HG03095 (cell line): ENCODE results near the gene SNRPD3.
"Not testable (repeated sequence)": the region's sequence is repeated elsewhere in the genome, so short reads cannot be mapped to it uniquely, and the experiment has no call there.

Experiments used
- ATAC-seq: cut with Tn5 transposase; IDR thresholded peaks from one replicate; pipeline ENCODE4 v1.9.1; 2021; ENCODE audit warnings: moderate library complexity; ENCODE audit not compliant: unreplicated experiment

SNRPD3 gene

DNA sequence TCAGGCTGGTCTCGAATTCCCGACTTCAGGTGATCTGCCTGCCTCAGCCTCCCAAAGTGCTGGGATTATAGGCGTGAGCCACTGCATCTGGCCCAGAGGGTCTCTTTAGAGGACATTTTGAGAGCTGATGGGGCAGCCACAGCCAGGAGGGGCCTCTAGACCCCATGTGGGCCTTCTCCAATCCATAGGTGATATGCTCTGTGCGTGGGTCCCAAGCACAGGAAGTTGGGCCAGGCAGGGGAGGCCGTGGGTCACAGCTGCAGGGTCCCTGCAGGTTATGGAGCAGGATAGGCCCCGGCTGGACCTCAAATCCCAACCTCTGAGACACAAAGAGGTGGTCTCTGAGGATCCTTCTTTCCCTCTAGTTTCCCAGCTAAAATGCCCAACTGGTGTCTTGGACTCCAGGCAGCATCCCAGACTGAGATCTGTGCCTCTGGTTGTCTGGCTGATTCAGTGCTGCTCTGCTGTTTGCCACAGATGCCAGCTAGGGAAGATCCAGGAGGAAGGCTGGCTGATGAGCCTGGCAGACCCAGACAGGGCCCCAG is 35.6 kb downstream of the SNRPD3 start:
- ATAC-seq = no peak

DNA sequence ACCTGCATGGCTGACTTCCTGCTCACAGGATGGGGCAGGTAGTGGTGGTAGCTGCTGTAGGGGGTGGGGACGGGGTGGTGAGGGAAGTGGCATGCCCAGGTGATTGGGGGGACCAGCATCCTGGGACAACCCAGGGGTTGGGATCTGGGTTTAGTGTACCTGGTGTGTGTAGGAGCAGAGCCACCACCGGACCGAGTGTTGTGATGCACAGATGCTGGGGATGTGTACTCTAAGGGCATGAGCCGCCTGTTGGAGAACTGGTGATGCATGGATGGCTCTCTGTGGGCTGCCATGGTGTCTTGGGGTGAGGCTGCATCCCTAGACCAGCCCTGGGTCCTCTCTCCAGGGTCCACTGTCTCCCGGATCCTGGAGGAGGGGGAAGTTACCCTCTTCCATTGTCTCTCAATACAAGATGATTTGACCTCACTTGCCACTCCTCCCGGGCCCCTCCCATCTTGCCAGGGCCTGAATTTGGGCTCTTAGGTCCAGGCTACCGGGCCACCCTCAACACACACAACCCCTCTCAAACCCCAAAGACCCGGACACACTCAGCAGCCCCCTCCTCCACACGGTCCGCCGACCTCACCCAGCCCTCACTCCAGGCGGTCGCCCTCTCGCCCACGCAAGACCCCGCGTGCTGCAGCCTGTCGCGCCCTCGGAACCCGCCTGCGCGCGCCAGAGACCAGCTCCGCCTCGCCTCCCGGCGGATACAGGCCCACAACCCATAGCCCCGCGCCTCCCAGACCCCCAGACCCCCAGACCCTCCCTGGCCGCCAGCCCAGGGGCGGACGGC is 36.5 kb downstream of the SNRPD3 start:
- no peak for ATAC-seq

- ATAC-seq = peak; percentile 75
Measured at GRCh38 chr22:24592851-24593558, 37.2 kb downstream of the SNRPD3 start, which contains the start of gene LRRC75B. Gene LRRC75B (minus strand): TSS chr22:24593073. CDS start chr22:24593039, 34 bp downstream.

- ATAC-seq = not testable (repeated sequence)
Measured at GRCh38 chr22:24593559-24593835, 37.7 kb downstream of the SNRPD3 start.

DNA sequence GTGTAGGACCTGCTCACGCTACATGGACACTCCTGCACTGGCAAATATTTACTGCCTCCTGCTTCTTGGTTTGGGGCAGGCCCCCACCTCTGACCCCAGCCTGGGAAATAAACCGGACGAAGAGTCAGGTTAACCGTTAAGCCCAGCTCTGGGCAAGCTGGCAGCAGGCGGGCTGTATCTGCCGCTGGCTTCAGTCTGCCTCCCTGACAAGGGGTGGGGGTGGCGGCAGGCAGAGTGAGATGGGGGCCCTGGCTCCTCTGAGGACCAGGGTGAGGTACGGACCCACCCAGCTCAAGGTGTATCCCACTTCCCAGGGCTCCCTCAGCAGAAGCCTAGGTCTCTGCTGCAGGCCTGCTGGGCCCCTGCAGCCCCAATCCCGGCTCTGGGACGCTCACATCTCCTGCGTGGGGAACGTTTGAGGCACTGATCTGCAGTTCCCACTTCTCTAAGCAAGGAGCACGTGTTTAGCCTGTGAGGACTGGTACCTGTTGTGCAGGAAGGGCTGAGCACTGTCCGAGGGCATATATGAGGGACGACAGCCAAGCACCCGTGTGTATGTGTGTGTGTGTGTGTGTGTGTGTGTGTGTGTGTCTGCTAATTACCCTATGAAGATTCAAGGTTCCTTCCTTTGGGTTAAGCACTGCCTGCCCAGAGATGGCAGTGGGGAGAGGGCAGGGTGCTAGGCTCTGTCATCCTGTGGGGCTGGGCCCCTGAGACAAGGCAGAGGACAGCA is 38.2 kb downstream of the SNRPD3 start:
- no peak for ATAC-seq

DNA sequence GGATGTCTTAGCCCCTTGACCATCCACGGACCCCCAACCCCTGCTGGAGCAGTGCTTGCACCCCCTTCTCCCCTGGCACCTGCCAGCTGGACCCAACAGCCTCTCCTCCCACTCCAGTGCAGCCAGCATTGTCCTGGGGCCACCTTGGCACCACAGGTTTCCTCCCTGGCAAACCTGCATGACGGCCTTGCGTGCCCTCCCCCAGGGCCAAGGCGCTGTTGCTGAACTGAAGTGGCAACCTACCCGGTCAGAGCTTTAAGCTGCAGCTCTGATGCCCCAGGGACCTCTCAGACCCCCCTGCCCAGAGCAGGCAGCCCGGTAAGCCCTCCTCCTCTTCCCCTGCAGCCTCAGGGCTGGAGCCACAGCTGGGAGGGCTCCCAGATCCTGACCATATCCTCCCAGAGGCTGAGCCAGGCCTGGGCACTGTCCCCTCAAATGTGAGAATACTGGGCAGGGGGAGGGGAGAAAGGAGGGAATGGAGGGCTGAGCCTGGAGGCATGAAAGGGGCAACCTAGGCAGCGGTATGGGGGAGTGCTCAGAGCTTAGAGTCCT is 38.8 kb downstream of the SNRPD3 start:
- no peak for ATAC-seq

GRCh38 chr22:24595228-24595627 is 39.4 kb downstream of the SNRPD3 start:
- no peak for ATAC-seq

DNA sequence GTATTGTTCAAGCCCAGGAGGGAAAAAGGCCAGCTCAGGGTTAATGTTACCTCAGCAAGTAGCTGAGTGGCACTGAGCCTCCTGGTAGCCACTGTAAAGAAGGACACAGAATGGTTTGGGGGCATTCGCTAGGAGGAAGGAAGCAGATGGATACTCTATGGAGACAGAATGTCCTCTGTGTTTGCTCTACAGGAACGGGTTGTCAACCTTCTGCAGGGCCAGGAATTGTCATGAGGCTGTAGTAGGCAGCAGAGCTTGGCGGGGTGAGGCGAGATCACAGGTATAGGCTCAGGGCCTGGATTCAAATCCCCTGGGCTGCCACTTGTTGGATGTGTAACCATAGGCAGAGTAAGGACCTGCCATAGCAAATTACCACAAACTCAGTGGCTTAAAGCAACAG is 40.1 kb downstream of the SNRPD3 start:
- ATAC-seq = no peak

DNA sequence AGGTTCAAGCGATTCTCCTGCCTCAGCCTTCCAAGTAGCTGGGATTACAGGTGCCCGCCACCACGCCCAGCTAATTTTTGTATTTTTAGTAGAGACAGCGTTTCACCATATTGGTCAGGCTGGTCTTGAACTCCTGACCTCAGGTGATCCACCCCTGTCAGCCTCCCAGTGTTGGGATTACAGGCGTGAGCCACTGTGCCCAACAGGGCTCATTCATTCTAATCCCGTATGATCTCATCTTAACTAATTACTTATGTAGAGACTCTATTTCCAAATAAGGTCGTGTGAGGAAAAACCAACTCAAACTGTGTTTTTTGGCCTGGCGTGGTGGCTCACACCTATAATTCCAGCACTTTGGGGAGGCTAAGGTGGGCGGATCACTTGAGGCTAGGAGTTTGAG is 41.3 kb downstream of the SNRPD3 start:
- not testable (repeated sequence) for ATAC-seq

- no peak for ATAC-seq
Measured at GRCh38 chr22:24599514-24599913, 43.7 kb downstream of the SNRPD3 start.

GRCh38 chr22:24599958-24600715 is 44.3 kb downstream of the SNRPD3 start:
- not testable (repeated sequence) for ATAC-seq

DNA sequence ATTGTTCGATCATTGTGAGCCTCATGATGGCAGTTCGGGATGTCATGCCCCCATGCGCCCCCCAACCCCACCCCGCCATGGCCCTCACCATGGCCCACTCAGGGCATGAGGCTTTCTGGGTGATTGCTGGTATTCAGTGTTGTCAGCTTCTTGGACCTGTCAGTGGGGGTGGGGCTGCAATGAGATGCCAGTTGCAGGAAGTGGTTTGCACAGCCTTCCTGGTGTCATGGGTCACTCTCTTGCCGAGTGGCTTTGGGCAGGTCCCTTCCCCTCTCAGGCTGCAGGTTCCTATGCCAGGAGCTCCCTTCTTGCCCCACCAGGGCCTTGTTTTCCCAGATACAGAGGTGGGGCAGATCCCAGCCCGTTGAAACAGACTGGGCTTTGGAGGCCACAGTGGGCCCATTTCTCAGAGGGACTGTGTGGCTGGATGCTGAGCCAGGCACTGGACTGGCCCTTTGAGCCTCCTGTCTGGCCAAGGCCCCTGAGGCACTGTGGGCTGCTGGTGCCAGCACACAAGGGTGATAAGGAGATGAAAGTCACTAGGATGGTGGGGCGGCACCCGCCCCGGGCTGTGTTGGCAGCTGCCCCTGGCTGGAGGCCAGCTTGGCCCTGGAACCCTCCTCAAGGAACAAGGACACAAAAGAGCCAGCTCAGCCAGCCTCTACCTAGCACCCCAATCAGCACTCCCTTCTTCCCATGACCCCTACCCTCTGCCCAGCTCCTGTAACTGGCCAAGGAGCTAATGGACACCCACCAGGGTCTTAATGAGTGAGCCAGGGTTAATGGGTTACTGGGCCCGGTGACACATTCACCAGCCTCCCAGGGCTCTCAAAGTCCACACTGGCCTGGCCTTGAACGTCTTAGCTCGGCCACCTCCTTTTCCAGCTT is 45.7 kb downstream of the SNRPD3 start:
- ATAC-seq = no peak

- ATAC-seq = not testable (repeated sequence)
Measured at GRCh38 chr22:24602105-24602749, 46.4 kb downstream of the SNRPD3 start.

DNA sequence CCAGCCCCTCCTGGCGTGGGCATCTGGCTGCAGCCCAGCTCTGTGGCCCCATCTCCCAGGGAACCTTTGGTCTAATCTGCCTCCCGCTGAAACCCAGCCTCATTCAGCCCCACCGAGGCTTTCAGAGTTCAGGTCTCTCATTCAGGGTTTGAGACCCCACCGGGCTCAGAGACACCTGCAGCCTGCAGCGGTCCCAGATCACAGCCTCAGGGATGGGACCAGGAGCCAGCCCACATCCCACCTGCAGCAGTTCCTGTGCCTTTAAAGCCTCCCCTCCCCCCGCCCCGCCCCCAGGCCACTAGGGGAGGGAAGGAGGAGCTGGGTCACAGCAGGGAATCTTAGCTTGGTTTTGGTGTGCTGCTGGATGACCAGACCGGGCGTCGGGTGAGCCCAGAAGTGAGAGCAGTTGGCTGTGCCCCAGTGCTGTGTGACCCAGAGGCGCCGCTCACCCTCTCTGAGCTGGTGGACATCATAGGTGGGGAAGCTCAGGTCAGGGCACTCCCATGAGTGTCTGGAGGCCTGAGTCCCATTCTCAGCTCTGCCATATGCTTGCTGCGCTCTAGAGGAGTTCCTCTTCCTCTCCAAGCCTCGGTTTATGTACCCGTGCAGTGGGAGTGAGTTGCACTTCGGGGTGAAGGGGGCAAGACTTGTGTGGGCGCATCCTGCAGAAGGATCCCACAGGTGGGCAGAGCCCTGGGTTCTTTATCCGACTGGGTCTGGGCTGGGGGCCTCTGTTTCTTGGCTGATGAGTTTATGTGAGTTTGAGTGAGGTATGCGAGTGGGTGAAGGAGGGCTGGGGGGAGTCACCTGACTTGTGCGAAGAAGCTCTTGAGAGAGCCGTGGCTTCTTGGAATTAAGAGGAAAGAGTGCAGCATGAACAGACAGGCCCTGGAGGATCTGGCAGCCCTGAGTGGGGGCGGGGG is 47.3 kb downstream of the SNRPD3 start, which contains the start of gene GGT1:
TSS of gene GGT1 (plus strand) at position 347 of the 923 bp plus-strand sequence. CDS start 7,889 bp downstream, outside the sequence.
- not testable (repeated sequence) for ATAC-seq

- ATAC-seq = not testable (repeated sequence)
Measured at GRCh38 chr22:24603770-24604629, 48.2 kb downstream of the SNRPD3 start.

DNA sequence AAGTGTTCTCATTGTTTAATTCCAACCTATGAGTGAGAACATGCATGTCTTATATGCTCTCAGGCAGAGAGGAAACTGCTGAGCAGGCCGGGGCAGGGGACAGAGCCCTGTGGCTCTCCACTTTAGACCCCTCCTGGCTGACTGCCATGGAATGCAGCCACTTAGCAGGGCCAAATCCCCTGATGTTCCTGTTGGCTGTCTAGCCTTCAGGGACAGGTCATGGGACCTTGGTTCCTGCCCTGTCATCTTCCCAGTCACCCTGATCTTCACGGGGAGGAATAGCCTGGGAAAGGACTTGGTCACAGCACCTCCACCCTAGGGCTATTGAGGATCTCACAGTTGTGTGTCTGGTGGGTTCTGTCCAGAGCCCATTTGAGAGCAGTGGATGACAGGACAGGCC is 50.5 kb downstream of the SNRPD3 start:
- ATAC-seq = not testable (repeated sequence)
